ENCODE measurements around the gene TRIM46. TPM values are rescaled to one million over a fixed set of nuclear protein-coding genes. Genes with fewer than 3 reads are reported as not detected.

The TRIM46 gene
- total and polyA plus RNA-seq, 2 experiments from 2014 or later: 8.1 to 15.4 TPM

- H3K27me3 Mint-ChIP-seq (ENCODE audit: insufficient read depth, low read depth, poor library complexity): peaks cover 27% of the 10 kb centered on the region
- peaks cover 22% of the 10 kb centered on the region for H3K79me2 ChIP-seq (replicated peaks; ENCODE audit: insufficient read depth)
- peaks cover 16% of the 10 kb centered on the region; the same call in 1 of the 2 replicates for H3K27me3 ChIP-seq (ENCODE audit: insufficient read depth)
- peak overlapping the region; percentile 91 for H3K27ac Mint-ChIP-seq
- no peaks in the 10 kb centered on the region for H3K9me3 Mint-ChIP-seq
- peak overlapping the region; percentile 86 for H3K4me2 ChIP-seq
- no peaks in the 10 kb centered on the region for H3K9me2 ChIP-seq (ENCODE audit: insufficient read depth)
- DNase-seq (ENCODE audit: low spot score): peak; percentile 70
- peak; percentile 27 for ATAC-seq
- peak overlapping the region; percentile 82 for H3K4me3 ChIP-seq
- peak overlapping the region; percentile 92 for H3K27ac ChIP-seq (ENCODE audit: low read depth)
- peak overlapping the region; percentile 94 for H3K4me3 Mint-ChIP-seq
- peaks cover 13% of the 10 kb centered on the region for H4K20me1 ChIP-seq (replicated peaks; ENCODE audit: insufficient read depth)
- peaks cover 24% of the 10 kb centered on the region for H3K36me3 Mint-ChIP-seq (ENCODE audit: low read depth)
- peaks cover 25% of the 10 kb centered on the region for H3K4me1 Mint-ChIP-seq
- H3F3A ChIP-seq (replicated peaks; ENCODE audit: low read depth): peaks cover 27% of the 10 kb centered on the region
- peaks cover 27% of the 10 kb centered on the region for H3K4me1 ChIP-seq (ENCODE audit: insufficient read depth)
- TF ChIP-seq JUNB (IDR thresholded peaks at IDR 0.05; ENCODE audit: unreplicated experiment) (no peak), EZH2 (IDR thresholded peaks at IDR 0.05; ENCODE audit: low read depth, unreplicated experiment) (no peak), POLR2AphosphoS5 (IDR thresholded peaks at IDR 0.05; ENCODE audit: low read depth) (no peak), REST (IDR thresholded peaks at IDR 0.05; ENCODE audit: unreplicated experiment) (no peak), ZNF331 (CRISPR knock-in tag; IDR thresholded peaks at IDR 0.05; ENCODE audit: low read depth) (no peak), STAT1 (IDR thresholded peaks at IDR 0.05; ENCODE audit: unreplicated experiment) (no peak), ETS1 (IDR thresholded peaks at IDR 0.05) (no peak), CREB1 (CRISPR knock-in tag; IDR thresholded peaks at IDR 0.05; ENCODE audit: low read depth) (no peak), ZNF462 (CRISPR knock-in tag; IDR thresholded peaks at IDR 0.05) (no peak), ZNF114 (CRISPR knock-in tag; IDR thresholded peaks at IDR 0.05) (no peak), EZH2phosphoT487 (IDR thresholded peaks at IDR 0.05; ENCODE audit: unreplicated experiment) (no peak), NANOG (IDR thresholded peaks at IDR 0.05; ENCODE audit: borderline replicate concordance) (no peak)
- TF ChIP-seq, protein P1, sequence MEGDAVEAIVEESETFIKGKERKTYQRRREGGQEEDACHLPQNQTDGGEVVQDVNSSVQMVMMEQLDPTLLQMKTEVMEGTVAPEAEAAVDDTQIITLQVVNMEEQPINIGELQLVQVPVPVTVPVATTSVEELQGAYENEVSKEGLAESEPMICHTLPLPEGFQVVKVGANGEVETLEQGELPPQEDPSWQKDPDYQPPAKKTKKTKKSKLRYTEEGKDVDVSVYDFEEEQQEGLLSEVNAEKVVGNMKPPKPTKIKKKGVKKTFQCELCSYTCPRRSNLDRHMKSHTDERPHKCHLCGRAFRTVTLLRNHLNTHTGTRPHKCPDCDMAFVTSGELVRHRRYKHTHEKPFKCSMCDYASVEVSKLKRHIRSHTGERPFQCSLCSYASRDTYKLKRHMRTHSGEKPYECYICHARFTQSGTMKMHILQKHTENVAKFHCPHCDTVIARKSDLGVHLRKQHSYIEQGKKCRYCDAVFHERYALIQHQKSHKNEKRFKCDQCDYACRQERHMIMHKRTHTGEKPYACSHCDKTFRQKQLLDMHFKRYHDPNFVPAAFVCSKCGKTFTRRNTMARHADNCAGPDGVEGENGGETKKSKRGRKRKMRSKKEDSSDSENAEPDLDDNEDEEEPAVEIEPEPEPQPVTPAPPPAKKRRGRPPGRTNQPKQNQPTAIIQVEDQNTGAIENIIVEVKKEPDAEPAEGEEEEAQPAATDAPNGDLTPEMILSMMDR (conservative IDR thresholded peaks at IDR 0.05; ENCODE audit: low read depth in 2 of 2): no peak
- peak overlapping the region; percentile 91 for H2AFZ ChIP-seq
- no peaks in the 10 kb centered on the region for H3K36me3 ChIP-seq (ENCODE audit: insufficient read depth)
These were observed 38.7 kb upstream of the TRIM46 start for GRCh38 chr1:155134880-155135414.

Data from GM23338 (cell line).